A673 (cell line): ENCODE results near the gene VPS50.
"Not testable (repeated sequence)": the region's sequence is repeated elsewhere in the genome, so short reads cannot be mapped to it uniquely, and the experiment has no call there.

ENCODE experiments used
- EZH2 ChIP-seq: fragments of 200-600 bp; sonication (generic); IDR thresholded peaks from 2 replicates; pipeline ENCODE4 v1.6.1; 2017; ENCODE audit warnings: borderline replicate concordance, low read depth, mild to moderate bottlenecking, mixed read lengths, antibody characterized with exemption, low read length; ENCODE audit not compliant: poor library complexity, severe bottlenecking
- TF ChIP-seq, protein P1 (sequence below): fragments of 300-800, 200-600 bp; sonication (generic); conservative IDR thresholded peaks from 2 replicates; pipeline ENCODE4 v1.5.1; 2017; ENCODE audit warnings: low read depth, mild to moderate bottlenecking, antibody characterized with exemption, low read length, moderate library complexity, mixed read lengths

DNA sequence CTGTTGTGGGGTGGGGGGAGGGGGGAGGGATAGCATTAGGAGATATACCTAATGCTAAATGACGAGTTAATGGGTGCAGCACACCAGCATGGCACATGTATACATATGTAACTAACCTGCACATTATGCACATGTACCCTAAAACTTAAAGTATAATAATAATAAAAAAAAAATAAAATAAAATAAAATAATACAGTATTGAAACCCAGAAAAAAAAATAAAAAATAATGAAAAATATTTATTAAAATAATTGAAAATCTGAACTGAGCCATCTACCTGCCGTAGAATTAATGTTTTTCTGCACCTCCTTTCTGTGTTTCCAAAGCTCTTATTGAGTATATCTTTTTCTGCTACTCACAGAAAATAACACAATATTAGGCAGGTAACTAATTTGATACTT, 94.1 kb downstream of the VPS50 start:
- TF ChIP-seq, protein P1, sequence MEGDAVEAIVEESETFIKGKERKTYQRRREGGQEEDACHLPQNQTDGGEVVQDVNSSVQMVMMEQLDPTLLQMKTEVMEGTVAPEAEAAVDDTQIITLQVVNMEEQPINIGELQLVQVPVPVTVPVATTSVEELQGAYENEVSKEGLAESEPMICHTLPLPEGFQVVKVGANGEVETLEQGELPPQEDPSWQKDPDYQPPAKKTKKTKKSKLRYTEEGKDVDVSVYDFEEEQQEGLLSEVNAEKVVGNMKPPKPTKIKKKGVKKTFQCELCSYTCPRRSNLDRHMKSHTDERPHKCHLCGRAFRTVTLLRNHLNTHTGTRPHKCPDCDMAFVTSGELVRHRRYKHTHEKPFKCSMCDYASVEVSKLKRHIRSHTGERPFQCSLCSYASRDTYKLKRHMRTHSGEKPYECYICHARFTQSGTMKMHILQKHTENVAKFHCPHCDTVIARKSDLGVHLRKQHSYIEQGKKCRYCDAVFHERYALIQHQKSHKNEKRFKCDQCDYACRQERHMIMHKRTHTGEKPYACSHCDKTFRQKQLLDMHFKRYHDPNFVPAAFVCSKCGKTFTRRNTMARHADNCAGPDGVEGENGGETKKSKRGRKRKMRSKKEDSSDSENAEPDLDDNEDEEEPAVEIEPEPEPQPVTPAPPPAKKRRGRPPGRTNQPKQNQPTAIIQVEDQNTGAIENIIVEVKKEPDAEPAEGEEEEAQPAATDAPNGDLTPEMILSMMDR, result not testable (repeated sequence)
- TF ChIP-seq EZH2, result not testable (repeated sequence)
